GM11168 (cell line): ENCODE measurements around the gene SIRT7.

Source experiments
- in situ Hi-C: fragments of 300-500 bp; cut with MboI; formaldehyde crosslinking; loops from one replicate; pipeline ENCODE4 v1.12.0; 2022; ENCODE audit warnings: low sequenced_read_pairs; ENCODE audit not compliant: unreplicated experiment

SIRT7 gene

DNA sequence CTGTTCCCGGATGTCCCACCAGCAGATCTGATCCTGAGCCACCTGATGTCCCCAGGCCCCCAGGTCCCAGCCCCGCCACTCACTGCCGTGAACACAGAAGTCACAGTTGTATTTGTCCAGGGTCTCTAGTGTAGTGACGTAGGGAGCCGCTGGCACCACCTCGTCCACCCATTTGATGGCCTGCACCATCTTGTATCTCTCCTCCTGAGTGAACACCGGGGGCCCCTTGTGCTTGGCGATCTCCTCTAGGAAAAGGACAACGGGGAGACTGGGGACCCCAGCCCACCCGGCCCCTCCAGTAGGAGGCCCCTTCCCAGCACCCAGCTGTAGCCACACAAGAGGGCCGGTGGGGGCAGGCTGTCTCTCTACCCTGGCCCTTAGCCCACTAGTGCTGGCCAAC, 9.2 kb downstream of the SIRT7 start:
- in situ Hi-C loops, result no loop called here

DNA sequence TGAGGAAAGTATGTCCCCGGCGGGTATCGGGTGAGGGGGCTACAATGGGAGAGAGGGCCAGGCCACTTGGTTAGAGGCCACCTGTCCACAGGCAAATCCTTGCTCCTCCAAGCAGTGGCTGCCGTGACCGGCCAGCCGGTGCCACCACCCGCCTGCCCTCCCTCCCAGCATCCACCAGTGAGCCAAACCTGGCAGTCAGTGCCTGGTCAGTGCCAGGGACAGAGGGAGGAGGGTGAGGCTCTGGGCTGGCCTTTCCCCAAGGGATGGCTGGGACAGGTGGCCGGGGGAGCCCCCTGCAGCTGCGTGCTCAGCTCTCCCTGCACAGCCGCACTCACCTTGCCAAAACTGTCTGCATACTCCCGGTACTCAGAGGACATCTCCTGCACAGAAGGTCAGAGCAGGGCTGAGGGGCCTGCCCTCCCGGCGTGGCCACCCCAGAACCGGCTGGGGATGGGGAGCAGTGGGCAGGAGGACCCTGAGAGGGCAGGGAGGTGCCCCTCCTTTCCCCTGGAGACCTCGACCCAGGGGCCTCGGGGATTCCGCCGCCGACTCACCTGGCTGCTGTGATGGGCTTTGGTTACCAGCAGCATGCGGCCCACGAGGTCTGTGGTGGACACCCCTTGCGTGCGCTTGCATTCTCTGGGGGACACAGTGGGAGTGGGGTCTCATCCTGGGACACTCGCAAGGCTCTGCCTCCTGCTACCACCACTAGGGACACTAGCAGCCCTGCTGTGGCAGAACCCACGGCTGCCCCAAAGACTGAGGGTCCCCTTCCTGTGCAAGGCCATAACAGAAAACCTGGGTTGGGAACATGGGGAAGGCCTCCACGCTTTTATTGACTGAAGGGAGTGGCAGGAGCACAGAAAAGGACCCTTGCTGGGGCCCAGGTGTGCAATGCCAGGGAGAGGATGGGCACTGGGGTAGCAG, 10.5 kb downstream of the SIRT7 start:
- in situ Hi-C loops, result no loop called here

DNA sequence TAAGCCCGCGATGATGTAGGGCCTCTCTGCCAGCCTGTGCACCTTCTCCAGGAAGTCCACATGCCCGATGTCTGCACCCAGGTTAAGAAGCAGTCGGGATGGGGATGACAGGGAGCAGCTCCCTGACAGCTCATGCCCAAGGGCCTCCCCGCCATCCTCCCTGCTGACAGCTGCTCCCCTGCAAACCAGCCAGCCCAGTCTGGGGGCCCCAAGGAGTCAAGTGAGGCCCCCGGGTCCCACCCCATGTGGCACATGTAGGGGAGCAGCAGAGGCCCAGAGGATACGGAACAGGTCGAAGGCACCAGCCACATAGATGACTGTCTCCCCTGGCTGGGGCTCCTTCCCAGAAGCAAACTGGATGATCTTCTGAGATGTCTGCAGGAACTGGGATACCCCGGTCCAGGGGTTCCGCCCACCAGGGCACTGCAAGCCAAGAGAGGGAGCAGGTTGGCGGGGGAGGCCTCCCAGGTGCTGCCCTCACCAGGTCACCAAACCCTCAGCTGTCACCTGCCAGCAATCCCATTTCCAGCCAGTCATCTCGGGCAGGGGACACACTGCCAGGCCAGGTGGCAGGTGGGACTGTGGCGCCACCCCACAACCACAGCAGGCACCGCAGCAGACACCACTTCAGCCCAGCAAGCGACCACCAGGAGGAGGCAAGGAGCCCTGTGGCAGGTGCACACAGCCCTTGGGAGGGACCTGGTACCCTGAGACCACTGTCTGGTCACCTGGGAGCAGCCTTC, 11.3 kb downstream of the SIRT7 start:
- in situ Hi-C loops, result no loop called here

DNA sequence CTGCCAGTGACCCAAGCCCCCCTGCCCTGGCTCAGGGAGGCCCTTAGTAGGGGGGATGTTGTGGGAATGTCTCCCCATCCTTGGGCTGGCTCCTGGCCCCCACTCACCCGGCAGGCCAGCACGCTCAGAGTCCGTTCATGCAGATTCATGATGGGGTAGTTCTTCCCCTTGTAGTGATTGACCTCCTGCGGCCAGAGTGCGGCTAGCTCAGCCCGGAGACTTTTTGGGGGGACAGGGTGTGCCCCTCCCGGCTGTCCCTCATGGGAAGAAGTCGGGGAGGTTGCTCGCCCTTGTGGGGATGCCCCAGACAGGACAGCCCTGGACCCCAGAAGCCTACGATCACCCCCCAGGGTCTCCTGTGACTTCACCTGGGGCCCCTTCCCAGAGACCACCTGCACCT, 12.0 kb downstream of the SIRT7 start:
- in situ Hi-C loops, result no loop called here

DNA sequence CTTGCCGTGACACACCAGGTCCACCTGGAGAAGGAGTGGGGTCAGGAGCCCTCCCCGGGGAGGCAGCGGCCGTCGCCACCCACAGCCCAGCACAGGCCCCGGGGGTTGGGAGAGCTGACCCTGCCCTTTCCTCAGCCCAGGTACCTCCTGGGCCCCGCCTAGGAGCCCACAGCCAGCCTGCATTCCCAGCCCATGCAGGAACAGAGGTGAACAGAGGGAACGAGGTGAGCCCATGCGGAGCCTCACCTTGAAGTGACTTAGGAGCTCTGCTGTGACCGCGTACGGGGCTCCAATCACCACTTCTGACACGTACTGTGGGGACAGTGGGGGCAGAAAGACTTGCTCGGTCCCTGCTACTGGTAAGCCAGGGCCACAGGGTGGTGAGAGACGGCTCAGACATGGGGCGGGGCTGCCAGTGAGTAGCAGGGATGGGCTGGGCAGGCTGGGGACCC, 12.5 kb downstream of the SIRT7 start:
- in situ Hi-C loops, result no loop called here

DNA sequence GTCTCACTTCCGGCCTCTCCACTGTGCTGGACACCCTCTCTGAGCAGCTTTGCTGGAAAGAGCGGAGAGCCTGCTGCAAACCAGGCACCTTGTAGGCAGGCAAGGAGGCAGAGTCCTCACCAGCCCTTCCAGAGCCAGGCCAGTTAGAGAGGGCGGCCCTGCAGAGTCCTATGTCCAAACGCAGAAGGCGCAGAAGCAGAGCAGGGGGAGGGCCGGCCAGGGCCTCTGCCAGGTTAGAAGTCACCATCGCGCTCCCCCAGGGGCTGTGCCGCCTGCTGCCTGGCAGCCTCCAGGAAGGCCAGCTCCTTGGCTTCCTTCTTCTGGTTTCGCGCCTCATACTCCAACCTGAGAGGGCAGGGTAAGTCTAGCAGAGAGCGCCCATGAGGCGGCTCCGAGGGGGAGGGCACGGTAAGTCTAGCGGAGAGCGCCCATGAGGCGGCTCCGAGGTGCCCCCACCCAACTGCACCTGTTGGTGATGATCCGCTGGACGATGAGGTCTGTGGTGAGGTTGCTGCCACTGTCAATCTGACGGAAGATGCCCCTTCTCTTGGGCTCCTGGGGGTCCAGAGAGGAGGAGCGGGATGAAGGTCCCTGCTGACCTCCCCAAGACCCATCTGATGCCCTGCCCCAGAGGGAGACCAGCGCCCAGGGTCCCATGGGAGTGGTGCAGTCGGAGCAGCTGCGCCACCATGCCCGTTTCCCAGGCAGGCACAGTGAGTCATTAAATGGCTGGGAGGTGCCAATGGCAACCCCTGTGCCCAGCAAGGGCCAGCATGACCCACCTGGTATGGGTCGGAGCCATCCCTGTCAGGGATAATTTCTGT, 13.2 kb downstream of the SIRT7 start:
- in situ Hi-C loops, result no loop called here

DNA sequence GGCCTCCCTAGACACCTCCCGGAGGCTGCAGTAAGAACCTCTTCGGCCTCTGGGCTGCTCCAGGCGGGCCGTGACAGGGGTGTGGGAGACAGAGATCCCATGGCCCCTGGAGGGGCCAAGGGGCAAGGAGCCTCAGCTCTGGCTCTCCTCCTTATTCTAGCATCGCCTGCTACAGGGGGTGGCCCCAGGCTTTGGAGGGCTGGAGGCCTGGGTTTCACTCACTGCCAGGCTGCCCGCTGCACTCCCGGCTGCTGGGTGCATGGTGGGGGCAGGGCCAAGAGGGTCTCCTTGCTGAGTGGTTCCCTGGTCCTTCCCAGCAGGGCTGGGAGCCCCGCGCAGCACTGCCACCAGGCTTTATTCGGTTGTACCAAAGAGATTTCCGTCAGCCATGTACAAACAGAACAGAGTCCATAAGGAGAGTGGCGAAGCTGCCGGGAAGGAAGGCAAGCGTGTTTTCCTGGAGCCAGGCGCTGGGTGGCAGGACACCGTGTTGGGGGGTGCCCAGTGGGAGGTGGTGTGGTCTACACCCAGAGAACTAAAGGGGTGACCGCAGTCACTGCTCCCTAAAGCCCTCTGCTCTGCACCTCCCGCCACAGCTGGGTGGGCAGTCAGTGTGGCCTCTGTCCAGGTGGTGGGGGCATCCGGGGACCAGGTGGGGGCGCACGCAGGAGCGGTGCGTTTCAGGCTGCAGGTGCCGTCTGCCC, 13.9 kb downstream of the SIRT7 start:
- in situ Hi-C loops, result no loop called here

DNA sequence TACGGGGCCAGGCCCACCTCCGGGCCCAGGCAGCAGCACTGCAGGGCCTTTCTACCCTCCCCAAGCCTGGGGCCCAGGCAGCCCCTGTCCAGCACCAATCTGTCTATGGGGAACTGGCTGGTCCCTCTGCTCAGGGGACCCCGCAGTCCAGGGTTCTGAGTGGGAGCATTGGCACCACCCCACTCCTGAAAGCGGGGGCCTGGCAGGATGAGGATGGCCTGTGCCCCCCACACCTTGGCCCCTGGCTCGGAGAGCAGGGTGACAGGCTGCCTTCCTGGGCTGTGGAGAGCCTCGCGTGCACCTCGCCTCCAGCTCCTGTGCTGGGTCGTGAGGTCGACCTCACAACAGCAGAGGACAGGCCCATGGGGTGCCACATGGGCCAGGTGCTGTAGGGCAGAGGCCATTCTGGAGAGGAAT, 14.6 kb downstream of the SIRT7 start:
- in situ Hi-C loops, result no loop called here

DNA sequence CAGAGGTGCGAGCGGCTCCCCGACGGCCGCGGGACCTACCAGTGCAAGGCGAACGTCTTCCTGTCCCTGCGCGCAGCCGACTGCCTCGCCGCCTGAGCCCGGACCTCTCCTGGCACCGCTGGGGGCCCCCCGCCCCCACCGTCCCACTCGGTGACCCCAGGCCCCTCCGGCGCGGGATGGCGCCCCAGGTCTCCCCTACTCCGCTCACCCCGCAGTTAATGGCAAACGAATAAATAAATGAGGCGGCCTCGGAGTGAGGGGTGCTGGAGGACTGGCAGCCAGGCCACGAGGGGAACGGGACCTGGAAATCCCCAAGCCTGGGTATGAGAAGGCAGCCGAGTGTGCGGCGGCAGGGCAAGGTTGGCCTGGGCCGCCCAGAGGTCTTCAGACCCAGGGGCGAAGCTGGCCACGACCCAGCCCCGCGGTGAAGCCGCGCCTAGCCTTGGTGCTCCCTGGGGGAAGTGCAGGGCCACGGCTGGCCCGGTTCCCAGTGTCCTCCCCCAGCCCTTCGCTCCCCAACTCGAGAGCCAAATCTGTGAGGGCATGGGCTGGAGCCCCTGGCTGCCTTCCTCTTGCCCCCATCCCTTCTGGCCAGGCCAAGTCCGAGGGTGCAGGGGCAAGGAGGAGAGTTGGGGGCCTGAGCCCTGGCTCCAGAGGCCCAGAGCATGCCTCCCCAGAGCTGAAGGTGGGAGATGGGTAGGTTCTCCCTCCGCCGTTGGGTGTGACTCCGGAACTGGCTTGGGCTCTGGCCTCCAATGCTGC, 15.1 kb downstream of the SIRT7 start:
- in situ Hi-C loops, result no loop called here

DNA sequence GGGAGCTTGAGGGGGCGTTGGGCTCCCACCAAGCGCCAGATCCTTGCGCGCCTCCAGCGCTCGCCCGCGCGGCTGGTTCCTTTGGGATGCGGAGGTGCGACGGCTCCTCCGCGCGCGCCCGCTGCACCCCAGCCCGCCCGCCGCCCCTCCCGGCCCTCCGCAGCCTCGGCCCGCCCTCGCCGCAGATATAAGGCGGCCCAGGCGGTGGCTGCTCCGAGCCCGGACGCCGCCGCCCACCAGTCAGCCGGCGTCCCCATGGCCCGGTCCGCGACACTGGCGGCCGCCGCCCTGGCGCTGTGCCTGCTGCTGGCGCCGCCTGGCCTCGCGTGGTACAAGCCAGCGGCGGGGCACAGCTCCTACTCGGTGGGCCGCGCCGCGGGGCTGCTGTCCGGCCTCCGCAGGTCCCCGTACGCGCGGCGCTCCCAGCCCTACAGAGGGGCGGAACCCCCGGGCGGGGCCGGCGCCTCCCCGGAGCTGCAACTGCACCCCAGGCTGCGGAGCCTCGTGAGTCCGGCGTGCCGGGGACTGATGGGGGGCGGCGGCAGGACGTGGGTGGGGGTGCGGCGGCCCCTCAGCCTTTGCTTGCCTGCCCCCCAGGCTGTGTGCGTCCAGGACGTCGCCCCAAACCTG, 15.8 kb downstream of the SIRT7 start, which contains the start of gene NPB:
NPB (plus strand) TSS at position 216 of the 630 bp plus-strand sequence; CDS start at position 256, 40 bp downstream.
- in situ Hi-C loops, result no loop called here

DNA sequence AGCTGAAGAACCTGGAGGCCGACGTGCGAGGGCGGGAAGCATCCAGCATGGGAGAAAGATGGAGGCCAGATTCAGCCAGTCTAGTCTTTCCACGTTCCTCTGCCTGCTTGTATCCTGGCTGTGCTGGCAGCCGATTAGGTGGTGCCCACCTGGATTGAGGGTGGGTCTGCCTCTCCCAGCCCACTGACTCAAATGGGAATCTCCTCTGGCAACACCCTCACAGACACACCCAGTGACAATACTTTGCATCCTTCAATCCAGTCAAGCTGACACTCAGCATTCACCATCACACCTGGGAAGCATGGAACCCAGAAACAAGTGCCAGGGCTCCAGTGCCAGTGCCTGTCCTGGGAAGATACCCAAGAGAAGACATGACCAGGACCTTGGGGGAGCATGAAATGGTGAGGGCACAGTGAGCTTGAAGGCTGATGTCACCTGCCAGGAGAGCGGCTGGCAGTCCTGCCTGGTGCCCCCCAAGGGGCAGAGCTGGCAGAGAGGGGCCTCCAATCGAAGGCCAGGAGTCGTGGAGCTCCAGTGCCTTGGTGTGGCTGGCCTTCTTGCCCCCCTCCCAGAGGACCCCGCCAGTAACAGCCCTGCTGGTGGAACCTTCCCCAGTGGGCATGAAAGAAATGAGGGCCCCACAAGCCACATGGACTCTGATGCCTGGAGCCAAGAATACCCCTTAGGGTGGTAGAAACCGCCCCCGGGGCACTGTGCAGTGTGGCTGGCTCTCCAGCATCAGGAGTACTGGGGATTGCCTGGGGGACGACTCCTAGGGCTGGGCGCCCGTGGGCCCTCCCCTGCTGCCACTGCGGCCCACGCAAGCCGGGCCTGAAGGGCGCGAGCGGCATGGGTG, 16.6 kb downstream of the SIRT7 start:
- in situ Hi-C loops, result no loop called here

DNA sequence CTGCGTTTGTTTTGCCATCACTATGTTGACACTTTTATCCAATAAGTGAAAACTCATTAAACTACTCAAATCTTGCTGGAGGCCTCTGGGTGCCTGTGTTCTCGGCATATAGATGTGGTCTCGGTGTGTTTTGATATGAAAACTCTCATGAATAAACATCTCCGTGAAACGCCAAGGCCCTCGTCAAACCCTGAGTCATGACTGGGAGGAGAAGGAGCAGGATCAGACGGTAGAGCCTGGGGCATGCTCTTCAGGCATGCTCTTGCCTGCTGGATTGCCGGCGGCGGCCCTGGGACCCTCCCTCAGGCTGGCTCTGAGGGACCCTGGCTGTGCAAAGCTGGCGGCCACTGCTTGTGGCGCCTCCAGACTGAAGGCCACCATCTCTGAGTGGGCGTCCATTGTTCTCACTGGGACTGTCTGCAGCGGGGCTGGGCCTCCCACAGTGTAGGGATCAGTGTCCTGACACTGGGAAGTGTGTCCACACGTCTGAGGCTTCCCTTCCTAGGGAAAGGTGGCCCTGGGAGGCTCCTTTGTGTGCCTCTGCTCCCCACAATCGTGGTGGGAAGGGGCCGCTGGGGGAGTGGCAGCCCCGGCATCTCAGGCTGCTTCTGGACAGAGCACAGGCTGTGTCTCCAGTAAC, 17.7 kb downstream of the SIRT7 start:
- in situ Hi-C loops, result no loop called here

DNA sequence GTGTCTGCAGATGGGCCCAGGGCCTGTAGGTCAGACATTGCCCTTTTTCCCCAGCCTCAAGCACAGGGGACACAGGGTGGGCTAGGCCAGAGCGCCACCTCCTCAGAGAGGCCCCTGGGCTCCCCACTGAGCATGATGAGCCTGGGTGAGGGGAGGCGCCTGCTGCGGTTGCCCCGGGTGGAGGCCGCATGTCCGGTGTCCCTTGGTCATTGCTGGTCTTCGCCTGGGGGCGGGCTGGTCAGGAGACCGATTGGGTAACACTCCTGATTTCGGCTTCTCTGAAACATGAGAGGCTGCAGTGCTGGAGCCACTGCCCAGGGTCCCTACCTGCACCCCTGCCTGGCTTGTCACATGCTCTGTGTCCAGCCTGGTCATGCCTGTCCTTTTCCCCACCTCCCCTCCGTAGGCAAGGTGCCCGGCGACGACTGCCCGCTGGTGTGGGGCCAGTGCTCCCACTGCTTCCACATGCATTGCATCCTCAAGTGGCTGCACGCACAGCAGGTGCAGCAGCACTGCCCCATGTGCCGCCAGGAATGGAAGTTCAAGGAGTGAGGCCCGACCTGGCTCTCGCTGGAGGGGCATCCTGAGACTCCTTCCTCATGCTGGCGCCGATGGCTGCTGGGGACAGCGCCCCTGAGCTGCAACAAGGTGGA, 18.3 kb downstream of the SIRT7 start:
- in situ Hi-C loops, result no loop called here

DNA sequence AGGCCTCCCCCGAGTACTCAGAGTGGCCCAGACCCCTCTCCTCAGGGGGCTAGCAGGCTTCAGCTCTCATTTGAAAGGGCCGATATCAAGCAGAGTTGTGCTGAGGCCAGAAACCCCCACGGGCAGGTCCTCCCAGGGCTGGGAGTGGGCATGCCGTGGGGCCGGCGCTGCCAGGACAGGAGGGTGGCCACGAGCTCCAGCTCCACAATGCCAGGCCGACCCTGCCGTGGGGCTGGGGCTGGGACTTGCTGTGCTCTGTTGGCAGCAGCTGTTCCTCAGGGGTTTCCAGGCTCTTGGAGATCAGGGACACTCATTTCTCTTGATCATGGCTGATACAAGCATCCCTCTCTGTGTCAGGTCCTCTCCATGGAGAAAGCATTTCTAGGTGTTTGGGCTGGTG, 19.1 kb downstream of the SIRT7 start:
- in situ Hi-C loops, result no loop called here

DNA sequence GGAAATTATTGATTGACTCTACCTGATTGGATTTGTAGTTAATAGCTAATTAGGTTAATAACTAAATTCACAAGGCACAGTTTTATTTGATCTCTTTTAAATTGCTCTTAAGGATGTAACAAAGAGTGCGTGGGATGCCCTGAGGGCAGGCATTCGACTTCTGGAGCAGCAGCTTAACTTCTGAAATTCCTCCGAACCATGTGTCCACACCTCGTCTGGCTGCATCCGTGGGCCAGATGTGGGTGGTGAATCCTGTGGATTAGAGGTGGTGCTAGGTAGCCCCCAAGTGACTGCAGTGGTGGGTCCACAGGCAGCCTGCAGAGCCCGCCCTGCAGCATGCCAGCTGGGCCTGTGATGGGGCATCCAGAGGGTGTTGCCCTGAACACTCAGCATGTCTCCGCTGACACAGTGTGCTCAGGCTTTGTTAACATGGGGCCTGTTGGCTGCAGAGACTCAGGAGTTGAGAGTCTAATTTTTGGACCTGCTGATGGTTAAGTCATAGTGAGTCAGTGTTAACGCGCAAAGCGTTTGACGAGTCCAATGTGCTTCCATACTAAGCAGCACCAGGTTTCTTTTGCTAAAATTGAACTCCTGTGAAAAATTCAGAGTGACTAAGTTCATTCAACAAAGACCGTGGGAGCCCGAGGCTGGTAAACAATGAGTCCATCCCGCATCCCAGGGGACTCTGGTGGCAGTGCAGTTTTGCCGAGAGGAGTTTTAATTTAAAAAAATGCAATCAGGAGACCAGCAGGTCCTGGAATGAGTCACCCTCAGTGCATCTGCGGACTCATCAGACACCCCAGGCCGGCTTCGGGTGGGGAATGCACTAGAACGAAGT, 19.7 kb downstream of the SIRT7 start:
- in situ Hi-C loops, result no loop called here

DNA sequence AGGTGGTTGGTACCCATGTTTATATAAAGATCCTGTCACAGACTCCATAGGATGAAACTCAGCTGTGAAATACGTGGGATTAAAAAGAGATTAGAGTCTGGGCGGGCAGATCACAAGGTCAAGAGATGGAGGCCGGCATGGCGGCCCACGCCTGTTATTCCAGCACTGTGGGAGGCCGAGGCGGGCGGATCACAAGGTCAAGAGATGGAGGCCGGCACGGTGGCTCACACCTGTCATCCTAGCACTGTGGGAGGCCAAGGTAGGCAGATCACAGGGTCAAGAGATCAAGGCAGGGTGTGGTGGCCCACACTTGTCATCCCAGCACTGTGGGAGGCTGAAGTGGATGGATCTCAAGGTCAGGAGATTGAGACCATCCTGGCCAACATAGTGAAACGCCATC, 22.6 kb downstream of the SIRT7 start:
- in situ Hi-C loops, result no loop called here
